HG03432 (cell line): ENCODE results near the gene NBEA.
A peak's percentile ranks its signal among the peaks of the same experiment; 100 is the strongest.

Experiments
- ATAC-seq: cut with Tn5 transposase; IDR thresholded peaks from one replicate; pipeline ENCODE4 v1.9.1; 2021; ENCODE audit warnings: mild to moderate bottlenecking, moderate library complexity; ENCODE audit not compliant: unreplicated experiment

NBEA gene

DNA sequence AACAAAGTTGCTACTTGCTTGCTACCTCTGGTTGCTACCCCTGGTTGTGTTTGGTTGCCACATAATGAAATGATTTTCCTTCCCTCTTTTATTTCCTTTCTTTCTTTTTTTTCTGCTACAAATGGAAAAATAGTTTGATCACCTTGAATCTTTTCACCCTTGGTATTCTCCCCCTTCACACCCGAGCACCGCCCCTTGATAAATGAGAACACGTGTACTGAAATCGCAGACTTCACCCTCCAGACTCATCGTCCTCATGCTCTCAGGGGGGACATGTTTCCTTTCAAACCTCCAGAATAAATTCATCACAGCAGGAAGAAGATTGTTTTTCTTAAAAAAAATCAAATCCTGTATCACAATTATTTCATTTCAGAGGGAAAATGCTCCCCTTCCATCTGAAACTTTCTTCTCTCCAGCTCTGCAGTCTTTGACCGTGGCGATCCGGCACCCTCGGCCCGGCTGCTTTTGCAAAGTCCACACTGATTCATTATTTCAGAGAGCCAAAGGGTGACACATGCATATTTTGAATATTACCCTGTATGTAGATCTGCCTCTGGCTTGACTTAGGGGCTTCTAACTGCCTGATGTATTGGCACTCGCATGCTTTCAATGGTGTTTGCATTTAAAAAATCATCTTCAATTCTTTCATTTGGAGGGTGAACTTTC, 757.0 kb downstream of the NBEA start:
- no peak for ATAC-seq

DNA sequence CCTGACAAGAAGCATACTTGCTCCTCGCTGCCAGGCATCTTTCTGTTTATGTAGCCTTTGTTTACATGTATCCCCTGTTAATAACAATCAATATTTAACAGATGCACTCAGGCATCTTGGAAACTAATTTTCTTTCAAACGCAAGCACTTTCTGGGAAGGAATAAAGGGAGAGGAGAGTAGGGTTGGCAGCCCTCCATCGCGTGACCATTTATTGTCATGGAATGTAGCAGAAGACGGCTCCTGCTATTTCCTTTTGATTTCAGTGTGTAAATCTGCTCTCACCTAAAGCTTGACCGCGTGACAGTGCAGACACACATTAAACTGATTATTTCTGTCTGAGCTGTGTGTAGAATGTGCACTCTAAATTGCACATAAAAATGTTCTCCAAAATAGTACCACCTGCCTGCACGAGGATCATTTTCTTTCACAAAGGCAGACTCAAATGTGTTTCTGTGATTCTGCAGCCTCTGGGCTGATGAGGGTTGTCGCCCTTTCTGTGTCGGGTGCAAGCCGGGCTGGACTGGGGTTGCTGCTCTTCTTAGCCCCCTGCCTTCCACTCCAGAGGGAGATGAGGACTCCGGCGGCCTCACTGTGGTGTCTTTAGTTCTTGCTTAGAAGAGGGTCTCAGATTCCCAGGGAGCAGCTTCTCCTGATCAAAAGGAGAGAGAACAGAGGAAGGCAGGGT, 757.9 kb downstream of the NBEA start:
- no peak for ATAC-seq

DNA sequence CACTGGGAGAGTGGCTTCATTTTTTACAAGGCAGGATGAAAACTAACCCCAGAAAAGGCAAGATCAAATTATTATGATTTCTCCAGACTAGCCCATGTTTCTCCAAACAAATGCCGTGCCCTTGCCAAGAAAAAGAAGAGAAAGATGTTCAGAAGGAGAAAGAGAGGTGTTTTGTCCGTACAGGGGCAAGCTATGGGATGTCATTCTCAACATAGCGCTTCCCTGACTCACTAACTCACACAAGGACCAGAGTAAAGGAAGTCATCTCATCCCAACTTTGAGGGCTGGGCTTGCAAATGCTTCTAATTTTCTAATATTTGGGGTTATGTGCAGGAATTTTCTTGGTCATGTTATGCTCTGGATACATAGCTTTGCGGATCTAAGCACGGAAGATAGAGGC, 758.6 kb downstream of the NBEA start:
- ATAC-seq, result no peak

DNA sequence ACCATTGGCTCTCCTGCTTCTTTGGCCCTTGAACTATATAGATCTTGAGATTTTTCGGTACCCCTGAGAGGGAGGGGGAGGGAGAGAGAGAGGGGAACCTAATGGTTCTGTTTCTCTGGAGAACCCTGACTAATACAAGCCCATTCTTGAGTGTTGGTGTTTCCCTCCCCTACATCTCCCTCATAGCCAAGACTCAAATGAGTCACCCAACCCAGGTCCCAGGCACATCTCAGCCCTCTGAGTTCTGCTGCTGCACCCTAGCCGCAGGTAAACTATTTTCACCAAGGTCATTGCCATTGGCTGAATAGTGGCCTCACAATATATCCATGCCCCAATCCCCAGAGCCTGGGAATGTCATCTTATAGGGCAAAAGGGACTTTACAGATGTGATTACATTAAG, 760.2 kb downstream of the NBEA start:
- no peak for ATAC-seq

DNA sequence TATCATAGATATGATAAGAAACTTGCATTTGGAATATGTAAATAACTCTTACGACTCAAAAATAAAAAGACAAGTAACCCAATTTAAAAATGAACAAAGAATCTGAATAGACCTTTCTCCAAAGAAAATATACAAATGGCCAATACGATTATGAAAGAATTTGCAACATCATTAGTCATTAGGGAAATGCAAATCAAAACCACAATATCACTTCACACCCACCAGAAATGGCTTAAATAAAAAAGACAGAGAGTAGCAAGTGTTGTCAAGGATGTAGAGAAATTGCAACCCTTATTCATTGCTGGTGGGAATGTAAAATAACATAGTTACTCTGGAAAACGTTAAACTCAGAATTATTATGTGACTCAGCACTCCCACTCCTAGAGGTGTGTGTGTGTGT, 761.0 kb downstream of the NBEA start:
- no peak for ATAC-seq

DNA sequence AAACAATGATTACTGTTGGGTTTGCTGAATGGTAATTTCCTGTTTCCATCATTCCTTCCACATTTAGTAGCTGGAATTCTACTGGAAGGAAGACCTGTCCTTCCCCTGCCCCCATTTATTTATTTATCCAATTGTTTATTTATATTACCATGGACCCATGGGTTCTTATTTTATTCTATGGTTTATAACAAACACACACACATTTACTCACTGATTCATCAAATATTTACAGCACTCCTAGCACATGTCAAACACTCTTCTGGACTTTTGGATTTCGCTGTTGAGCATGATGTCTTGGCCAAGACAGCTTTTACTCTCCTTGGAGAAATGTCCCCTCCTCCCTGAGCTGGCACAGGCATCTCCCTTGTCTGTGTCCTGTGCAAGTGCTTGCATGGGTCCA, 762.3 kb downstream of the NBEA start:
- no peak for ATAC-seq

DNA sequence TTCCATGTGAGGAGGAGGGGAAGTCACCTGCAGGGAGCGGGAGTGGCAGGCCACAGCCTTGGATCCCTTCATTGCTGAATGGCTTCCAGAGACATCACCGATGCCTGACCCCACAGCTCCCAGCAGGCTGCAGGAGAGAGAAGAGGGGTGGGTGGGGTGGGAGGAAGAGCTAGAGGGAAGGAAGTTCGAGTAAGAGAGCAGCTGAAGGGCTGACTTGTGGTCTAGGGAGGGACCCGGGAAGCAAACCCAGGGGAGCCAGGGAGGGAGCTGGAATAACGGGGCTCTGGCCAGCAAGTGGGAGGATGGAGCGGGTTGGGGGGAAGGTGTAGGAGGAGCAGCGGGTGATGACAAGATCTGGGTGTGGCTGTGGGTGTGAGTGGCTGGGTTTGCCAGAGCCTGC, 764.2 kb downstream of the NBEA start:
- no peak for ATAC-seq

DNA sequence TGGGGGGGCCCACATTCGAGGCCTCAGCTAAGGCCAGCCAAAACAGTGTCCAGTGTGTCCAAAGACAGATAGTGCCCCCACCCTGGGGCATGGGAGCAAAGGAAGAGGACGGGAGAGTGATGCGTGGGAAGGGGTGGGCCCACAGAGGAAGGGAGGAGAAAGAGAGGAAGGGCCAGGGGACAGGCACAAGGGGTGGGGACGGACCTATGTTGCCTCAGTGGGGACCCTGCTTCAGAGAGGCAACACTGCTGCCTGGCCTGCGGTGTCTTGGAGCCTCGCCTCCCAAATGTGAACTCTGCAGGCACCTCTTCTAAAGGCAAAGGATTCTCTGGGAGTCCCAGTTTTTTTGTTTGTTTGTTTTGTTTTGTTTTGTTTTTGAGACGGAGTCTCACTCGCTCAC, 764.7 kb downstream of the NBEA start:
- no peak for ATAC-seq

DNA sequence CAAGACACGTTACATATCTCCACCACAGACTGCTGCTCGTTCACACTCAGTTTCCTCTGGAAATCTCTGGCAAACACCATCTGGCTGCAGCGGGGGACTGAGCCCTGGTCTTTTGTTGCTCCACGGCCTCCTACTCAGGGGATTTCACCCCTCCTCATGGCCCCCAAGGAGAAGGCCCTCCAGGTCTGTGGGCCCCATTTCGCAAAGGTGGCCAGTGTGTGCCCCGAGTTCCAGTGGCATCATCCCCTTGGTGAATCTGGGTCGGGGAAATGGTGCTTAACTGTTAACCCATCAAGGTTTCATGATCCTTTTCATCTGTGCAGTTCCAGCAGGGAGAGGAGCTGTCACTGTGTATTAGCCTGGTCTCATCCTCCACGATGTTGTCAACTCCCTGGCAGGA, 769.8 kb downstream of the NBEA start:
- no peak for ATAC-seq

DNA sequence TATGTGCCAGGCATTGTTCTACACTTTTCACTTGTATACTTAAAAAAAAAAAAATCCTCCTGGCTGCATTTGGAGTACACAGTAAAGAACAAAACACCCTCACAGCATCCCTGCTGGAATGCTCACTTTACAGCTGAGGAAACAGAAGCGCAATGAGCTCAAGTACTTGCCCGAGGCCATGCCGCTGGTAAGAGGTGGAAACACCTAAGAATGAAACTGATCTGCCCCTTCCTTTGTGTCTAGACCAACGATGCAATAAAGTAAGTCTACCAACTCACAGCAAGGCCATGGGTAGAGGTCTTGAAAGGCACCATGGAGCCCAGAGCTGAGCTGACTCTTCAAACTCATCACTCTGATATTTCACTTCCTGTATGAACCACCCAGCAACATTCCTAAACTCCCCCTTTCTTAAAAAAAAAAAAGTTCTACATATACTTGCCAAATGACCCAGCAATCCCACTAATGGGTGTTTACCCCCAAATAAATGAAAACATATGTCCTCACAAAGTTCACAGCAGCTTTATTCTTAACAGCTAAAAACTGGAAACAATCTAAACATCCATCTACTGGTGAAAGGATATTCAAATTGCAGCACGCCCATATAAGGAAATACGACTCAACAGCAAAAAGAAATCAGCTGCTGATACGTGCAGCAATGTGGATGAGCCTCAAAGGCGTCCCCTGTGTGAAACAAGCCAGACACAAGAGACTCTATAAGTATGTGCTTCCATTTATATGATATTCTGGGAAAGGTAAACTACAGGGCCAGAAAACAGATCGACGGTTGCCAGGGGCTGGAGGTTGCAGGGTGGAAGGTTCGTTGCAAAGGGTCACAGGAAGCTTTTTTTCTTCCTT, 771.1 kb downstream of the NBEA start:
- no peak for ATAC-seq

DNA sequence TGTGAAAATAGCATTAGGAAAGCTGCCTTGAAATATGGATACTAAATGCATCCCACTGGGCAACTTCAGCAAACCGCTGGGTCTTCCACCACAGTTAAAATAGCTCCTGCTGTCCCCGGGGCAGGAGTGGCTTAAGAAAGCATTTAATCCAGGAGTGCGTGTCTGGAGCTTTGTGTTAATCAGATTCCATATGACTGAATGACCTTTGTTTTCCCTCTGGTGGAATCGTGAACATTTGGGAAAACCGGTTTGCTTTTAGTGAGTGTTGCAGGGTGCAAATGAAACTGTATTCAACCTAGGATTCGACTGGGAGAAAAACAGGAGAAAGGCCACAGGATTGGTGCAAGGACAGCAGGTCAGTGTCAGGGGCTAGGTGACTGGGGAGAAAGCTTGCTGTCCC, 772.1 kb downstream of the NBEA start:
- ATAC-seq, result no peak

DNA sequence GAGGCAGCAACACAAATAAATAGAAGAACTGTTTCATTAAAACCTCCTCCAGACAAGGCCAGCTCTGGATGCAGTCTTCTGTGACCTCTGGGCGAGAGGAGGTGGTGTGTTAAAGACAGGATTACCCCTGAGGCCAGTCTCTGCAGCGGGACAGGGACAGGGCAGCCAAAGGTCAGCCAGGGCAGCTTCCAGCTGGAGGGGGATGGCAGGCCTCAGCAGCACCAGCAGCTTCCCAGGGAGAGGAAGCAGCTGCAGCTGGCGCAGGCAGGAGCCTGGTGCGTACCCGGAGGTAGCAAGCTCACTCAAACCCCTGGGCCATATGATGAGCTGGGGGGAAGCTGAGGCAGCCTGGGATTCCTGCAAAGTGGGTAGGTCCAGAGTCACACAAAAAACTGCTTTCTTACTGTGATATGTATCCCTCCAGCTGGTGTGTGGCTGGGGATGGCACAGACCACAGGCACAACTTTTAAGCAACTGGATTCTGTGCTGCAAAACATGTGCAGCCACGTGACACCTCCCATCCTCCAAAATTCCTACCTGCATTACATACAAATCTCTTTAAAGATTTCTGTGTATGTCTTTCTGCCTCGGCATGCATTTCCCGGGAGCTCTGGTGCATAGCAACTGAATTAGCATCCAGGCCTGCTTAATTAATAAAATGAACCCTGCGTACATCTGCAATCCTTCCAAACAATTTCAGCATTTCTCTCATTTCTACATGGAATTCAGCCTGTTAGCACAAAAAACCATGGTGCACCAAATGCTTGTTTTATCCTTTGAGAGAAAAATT, 772.7 kb downstream of the NBEA start:
- no peak for ATAC-seq

DNA sequence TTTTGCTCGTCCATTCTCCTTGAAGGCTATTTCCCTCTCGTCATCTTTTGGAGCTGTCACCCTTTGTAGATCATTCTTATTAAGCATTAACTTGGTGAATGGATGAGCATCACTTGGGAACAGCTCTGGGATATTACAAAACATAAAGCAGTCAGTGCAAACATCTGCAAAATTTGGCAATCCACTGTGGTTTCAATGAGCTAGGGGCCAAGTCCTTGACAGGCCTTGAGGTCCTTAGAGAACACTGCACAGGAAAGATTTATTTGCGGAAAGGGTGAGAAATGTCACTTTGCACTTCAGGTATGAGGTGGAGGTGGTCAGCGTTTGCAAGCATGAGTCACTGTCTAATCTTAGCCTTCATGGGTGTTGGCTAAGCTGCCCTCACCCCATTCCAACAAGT, 774.1 kb downstream of the NBEA start:
- ATAC-seq, result no peak

DNA sequence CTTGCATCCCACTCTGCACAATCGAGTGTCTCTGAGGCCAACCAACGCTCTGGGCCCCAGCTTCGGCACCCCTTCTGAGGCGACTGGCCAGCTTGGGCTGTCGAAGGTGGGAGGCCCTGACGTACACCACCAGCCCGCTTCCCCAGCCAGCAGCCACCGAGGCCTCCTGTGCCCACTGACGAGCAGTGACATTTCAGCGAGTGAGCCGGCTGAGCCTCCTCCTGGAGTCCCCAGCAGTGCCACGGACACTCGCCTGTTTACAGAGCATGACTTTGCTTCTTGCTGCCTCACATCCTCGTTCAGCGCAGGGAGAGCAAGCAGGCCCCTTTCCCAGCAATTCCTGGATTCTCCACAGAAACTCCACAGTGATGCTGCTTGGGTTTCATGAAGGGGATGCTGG, 774.7 kb downstream of the NBEA start:
- no peak for ATAC-seq

DNA sequence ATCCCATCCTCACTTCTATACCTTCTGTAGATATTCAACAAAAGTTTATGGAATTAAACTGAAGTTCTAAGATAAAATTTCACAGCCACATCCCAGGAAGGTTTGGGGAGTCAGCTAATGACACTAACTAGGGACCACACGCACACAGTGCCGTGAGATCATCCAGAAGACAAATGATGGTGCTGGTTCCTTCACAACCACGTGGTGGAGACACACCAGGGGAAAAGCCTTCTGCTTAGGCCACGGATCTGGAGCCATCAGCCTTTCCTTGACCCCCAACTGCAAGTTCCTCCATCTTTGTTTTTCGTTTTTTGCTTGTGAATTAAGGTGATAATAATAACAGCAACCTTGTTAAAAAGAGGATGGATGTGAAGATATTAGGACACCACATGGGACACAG, 776.0 kb downstream of the NBEA start:
- ATAC-seq, result no peak

DNA sequence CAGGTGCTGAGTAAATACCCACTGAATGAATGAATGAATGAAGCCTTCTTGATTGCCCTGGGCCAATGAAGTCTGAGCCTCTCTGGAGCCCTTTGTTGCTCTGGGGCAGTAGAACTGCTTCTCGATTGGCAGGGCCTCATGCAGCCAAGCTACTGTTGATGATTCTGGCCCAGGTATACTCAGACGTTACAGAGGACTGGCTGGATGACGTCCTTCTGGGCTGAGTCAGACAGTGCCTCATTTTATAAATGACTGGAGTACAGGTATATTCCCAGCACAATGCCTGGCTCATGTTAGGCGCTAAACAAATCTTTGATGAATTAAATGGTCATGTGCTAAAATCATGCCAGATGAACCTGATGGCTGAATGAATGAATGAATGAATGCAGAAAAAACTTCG, 778.2 kb downstream of the NBEA start:
- ATAC-seq, result no peak

DNA sequence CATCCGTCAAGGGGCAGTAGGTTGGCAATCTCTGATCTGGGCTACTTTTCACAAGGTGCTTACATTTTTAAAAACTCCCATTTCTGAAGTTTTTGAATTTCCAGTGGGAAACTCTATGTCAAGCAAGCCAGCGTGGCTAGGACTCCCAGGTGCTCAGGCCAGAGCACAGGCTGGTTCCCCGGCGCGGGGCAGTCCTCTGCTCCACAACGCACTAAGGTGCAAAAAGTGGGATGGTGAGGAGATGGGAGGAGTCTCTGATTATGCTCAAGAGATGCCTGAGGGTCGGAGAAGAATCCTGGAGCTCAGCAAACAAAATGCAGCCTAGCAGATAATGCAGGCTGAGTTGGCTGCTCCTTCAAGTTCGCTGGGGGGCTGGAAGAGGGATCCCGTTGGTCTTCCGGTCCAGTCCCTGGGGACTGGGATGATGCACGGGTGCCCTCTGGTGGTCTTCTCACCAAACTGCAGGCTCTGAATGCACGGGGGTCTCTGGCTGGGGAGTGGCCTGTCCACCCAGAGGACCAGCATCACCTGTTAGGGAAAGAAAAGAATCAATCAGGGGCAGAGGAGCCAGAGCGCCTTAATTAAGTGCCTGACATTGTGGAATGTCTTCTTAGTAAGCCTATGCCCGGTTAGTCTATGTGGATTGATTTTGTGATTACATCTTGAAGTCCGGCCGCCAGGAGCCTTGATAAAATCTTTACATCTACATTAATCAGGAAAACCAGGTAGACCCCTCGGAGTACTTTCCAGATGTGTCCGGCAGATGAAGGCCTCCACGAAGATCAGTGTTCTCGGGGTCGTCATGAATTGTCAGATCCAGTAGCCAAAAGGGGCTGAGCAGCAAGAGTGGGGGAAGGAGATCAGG, 778.9 kb downstream of the NBEA start:
- ATAC-seq, result peak; percentile 66
